DND-41 (cell line): Measurements from ENCODE around the gene MMAB.

ENCODE experiments used
- ATAC-seq: fragments of 200-7000 bp; cut with Tn5 transposase; 3 replicates; pipeline ENCODE4 v1.9.1; 2021; ENCODE audit warnings: low read depth; ENCODE audit not compliant: insufficient read depth
- DNase-seq: peaks from one replicate; pipeline ENCODE4 v3.0.0-alpha.2; 2020
- H2AFZ ChIP-seq: 2 replicates; pipeline ENCODE4 v1.6.0; 2012; ENCODE audit warnings: low read depth, low read length
- H3K27ac ChIP-seq: 2 replicates; pipeline ENCODE4 v1.5.1; 2012; ENCODE audit warnings: low read length, inconsistent platforms
- H3K27me3 ChIP-seq: fragments of 200-600 bp; sonication (generic); 2 replicates; pipeline ENCODE4 v1.6.0; 2012; ENCODE audit warnings: low read length, mild to moderate bottlenecking, inconsistent platforms; ENCODE audit not compliant: insufficient read depth, poor library complexity
- H3K36me3 ChIP-seq: 2 replicates; pipeline ENCODE4 v1.5.1; 2012; ENCODE audit warnings: low read length, inconsistent platforms; ENCODE audit not compliant: insufficient read depth
- H3K4me1 ChIP-seq: 2 replicates; pipeline ENCODE4 v1.5.1; 2012; ENCODE audit warnings: mild to moderate bottlenecking, low read length; ENCODE audit not compliant: insufficient read depth
- H3K4me2 ChIP-seq: 2 replicates; pipeline ENCODE4 v1.6.0; 2012; ENCODE audit warnings: mild to moderate bottlenecking, moderate library complexity, low read length, inconsistent platforms; ENCODE audit not compliant: insufficient read depth
- H3K4me3 ChIP-seq, 2 experiments: fragments of 200-600 bp in 1 of 2; shearing (Covaris generic) in 1 of 2; 2 replicates each; pipeline ENCODE4 v1.5.1; 2012 to 2016; ENCODE audit warnings: inconsistent platforms in 2 of 2, low read length in 2 of 2, mild to moderate bottlenecking in 2 of 2, low read depth in 1 of 2, moderate library complexity in 1 of 2
- H3K79me2 ChIP-seq: 2 replicates; pipeline ENCODE4 v1.6.0; 2012; ENCODE audit warnings: low read length, inconsistent platforms; ENCODE audit not compliant: insufficient read depth
- H3K9ac ChIP-seq: 2 replicates; pipeline ENCODE4 v1.6.0; 2012; ENCODE audit warnings: low read depth, mild to moderate bottlenecking, inconsistent platforms, low read length, moderate library complexity
- H3K9me3 ChIP-seq: 2 replicates; pipeline ENCODE4 v1.5.1; 2012; ENCODE audit warnings: low read length, moderate library complexity, mild to moderate bottlenecking, inconsistent platforms; ENCODE audit not compliant: insufficient read depth, severe bottlenecking
- H4K20me1 ChIP-seq: 2 replicates; pipeline ENCODE4 v1.6.0; 2012; ENCODE audit warnings: low read length; ENCODE audit not compliant: insufficient read depth
- CTCF ChIP-seq: IDR thresholded peaks from 2 replicates; pipeline ENCODE4 v1.5.1; 2012; ENCODE audit warnings: borderline replicate concordance, low read length, moderate library complexity, mild to moderate bottlenecking; ENCODE audit not compliant: poor library complexity, severe bottlenecking; ENCODE audit errors: extremely low read depth
- EZH2 ChIP-seq: IDR thresholded peaks from 3 replicates; pipeline ENCODE4 v1.6.1; 2012; ENCODE audit warnings: borderline replicate concordance, low read depth, mild to moderate bottlenecking, moderate library complexity, low read length, inconsistent platforms; ENCODE audit not compliant: severe bottlenecking

MMAB gene

GRCh38 chr12:109580684-109581333 lies 7.5 kb upstream of the MMAB start:
- peaks cover 70% of the 10 kb centered on the region for H3K36me3 ChIP-seq
- 0 out of 2 replicates have a peak, but pooled peaks cover 8% of the 10 kb centered on the region for H4K20me1 ChIP-seq
- DNase-seq (no peak), ATAC-seq (no peak)
- H3K79me2 ChIP-seq, result no peaks in the 10 kb centered on the region
- H3K27ac ChIP-seq, result no peak overlapping the region
- H3K4me1 ChIP-seq, result no peaks in the 10 kb centered on the region
- TF ChIP-seq EZH2 (no peak), CTCF (no peak)
- no peaks in the 10 kb centered on the region for H3K9me3 ChIP-seq
- H3K27me3 ChIP-seq, result no peaks in the 10 kb centered on the region
- no peak overlapping the region for H2AFZ ChIP-seq
- H3K9ac ChIP-seq, result no peak overlapping the region
- no peak overlapping the region for H3K4me2 ChIP-seq
- H3K4me3 ChIP-seq, result no peak overlapping the region

- H3K9me3 ChIP-seq, result no peaks in the 10 kb centered on the region
- TF ChIP-seq CTCF (no peak), EZH2 (no peak)
- peaks cover 74% of the 10 kb centered on the region for H3K36me3 ChIP-seq
- no peak overlapping the region for H2AFZ ChIP-seq
- ATAC-seq (no peak), DNase-seq (no peak)
- no peak overlapping the region for H3K4me2 ChIP-seq
- H3K4me3 ChIP-seq, result no peak overlapping the region
- 0 out of 2 replicates have a peak, but pooled peaks cover 8% of the 10 kb centered on the region for H4K20me1 ChIP-seq
- no peak overlapping the region for H3K9ac ChIP-seq
- H3K27ac ChIP-seq, result no peak overlapping the region
- H3K79me2 ChIP-seq, result peaks cover 4% of the 10 kb centered on the region
- no peaks in the 10 kb centered on the region for H3K27me3 ChIP-seq
- peaks cover 2% of the 10 kb centered on the region; the same call in 1 of the 2 replicates for H3K4me1 ChIP-seq
Observed at GRCh38 chr12:109580272-109580671, 7.0 kb upstream of the MMAB start.

- Histone ChIP-seq H3K9me3 (no peaks in the 10 kb centered on the region), H3K79me2 (peaks cover 11% of the 10 kb centered on the region), H4K20me1 (0 out of 2 replicates have a peak, but pooled peaks cover 8% of the 10 kb centered on the region), H3K27ac (no peak overlapping the region), H3K36me3 (peaks cover 75% of the 10 kb centered on the region), H2AFZ (no peak overlapping the region), H3K9ac (no peak overlapping the region), H3K27me3 (no peaks in the 10 kb centered on the region), H3K4me2 (no peak overlapping the region), H3K4me3 (no peak overlapping the region), H3K4me1 (peaks cover 8% of the 10 kb centered on the region)
- DNase-seq, result no peak
- no peak for TF ChIP-seq CTCF
- no peak for TF ChIP-seq EZH2
- no peak for ATAC-seq
Observed at GRCh38 chr12:109579639-109580038, 6.3 kb upstream of the MMAB start.
